Muscle of arm (tissue), 12 donors: ENCODE data around the gene BBX. TPM values are rescaled to one million over a fixed set of nuclear protein-coding genes. Genes with fewer than 3 reads are reported as not detected.

Experiments used
- DNase-seq: peaks from one replicate; pipeline ENCODE4 v3.0.0-alpha.2; 2013
- polyA plus RNA-seq, 12 donors: library from polyadenylated mRNA; unstranded; fragments of 120-200 nt; gene quantifications; one replicate each; pipeline ENCODE4 v1.2.1, GENCODE V29; 2013; ENCODE audit not compliant: insufficient read length in 12 of 12

BBX gene
- polyA plus RNA-seq, 12 donors = 38.2 to 106 (median 49.0) TPM

GRCh38 chr3:107596639-107597038 lies 73.9 kb downstream of the BBX start:
- no peak for DNase-seq

- DNase-seq = peak; percentile 65
These were observed 76.4 kb downstream of the BBX start for GRCh38 chr3:107598926-107599771.

GRCh38 chr3:107599772-107600145 lies 77.0 kb downstream of the BBX start:
- no peak for DNase-seq

GRCh38 chr3:107600780-107601179 lies 78.0 kb downstream of the BBX start:
- DNase-seq = no peak

- DNase-seq = peak; percentile 46
These were observed 81.5 kb downstream of the BBX start for GRCh38 chr3:107604057-107604822.

GRCh38 chr3:107611775-107612469 lies 89.2 kb downstream of the BBX start:
- DNase-seq = no peak

- DNase-seq = no peak
These were observed 89.9 kb downstream of the BBX start for GRCh38 chr3:107612664-107613084.

GRCh38 chr3:107619549-107619948 lies 96.8 kb downstream of the BBX start:
- DNase-seq = no peak

- no peak for DNase-seq
These were observed 97.8 kb downstream of the BBX start for GRCh38 chr3:107620534-107620933.

- DNase-seq = no peak
These were observed 98.7 kb downstream of the BBX start for GRCh38 chr3:107621465-107621864.

GRCh38 chr3:107627962-107628542 lies 105.3 kb downstream of the BBX start:
- no peak for DNase-seq

GRCh38 chr3:107629566-107629965 lies 106.8 kb downstream of the BBX start:
- DNase-seq = no peak

- no peak for DNase-seq
These were observed 108.0 kb downstream of the BBX start for GRCh38 chr3:107630779-107631178.

GRCh38 chr3:107632576-107632975 lies 109.8 kb downstream of the BBX start:
- DNase-seq = no peak

GRCh38 chr3:107633327-107634098 lies 110.8 kb downstream of the BBX start:
- no peak for DNase-seq

GRCh38 chr3:107634099-107634489 lies 111.3 kb downstream of the BBX start:
- no peak for DNase-seq

GRCh38 chr3:107637416-107638183 lies 114.8 kb downstream of the BBX start:
- no peak for DNase-seq

GRCh38 chr3:107641572-107642307 lies 119.0 kb downstream of the BBX start:
- DNase-seq = peak; percentile 29

- DNase-seq = no peak
These were observed 120.5 kb downstream of the BBX start for GRCh38 chr3:107643038-107643883.
